ENCODE measurements around the gene BCLAF1.

The BCLAF1 gene, protein sequence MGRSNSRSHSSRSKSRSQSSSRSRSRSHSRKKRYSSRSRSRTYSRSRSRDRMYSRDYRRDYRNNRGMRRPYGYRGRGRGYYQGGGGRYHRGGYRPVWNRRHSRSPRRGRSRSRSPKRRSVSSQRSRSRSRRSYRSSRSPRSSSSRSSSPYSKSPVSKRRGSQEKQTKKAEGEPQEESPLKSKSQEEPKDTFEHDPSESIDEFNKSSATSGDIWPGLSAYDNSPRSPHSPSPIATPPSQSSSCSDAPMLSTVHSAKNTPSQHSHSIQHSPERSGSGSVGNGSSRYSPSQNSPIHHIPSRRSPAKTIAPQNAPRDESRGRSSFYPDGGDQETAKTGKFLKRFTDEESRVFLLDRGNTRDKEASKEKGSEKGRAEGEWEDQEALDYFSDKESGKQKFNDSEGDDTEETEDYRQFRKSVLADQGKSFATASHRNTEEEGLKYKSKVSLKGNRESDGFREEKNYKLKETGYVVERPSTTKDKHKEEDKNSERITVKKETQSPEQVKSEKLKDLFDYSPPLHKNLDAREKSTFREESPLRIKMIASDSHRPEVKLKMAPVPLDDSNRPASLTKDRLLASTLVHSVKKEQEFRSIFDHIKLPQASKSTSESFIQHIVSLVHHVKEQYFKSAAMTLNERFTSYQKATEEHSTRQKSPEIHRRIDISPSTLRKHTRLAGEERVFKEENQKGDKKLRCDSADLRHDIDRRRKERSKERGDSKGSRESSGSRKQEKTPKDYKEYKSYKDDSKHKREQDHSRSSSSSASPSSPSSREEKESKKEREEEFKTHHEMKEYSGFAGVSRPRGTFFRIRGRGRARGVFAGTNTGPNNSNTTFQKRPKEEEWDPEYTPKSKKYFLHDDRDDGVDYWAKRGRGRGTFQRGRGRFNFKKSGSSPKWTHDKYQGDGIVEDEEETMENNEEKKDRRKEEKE

GRCh38 chr6:136289579-136290409 is at the start of gene BCLAF1:
BCLAF1 (minus strand) TSS chr6:136289846; CDS start chr6:136279866, 9,980 bp downstream.
- peak; percentile 99 for DNase-seq

DNA sequence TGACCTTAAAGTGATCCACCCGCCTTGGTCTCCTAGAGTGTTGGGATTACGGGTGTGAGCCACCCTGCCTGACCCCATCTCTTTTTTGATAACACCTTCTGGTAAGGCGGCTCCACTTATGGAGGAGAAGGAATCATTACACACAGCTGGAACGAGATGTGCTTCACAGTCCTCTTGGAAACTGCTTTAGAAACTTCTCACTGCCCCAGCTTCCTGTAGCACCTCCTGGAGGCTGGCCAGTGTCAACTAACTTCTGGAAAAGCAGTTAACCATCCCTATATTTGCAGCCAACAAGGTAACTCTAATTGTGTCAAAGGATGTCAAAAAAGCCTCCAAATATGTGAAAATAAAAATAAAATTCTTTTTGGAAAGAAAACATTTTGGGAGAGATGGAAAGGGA is 48.8 kb upstream of the BCLAF1 start:
- no peak for DNase-seq

- no peak for DNase-seq
Measured at GRCh38 chr6:136337606-136338005, 48.0 kb upstream of the BCLAF1 start.

- DNase-seq: no peak
Measured at GRCh38 chr6:136337121-136337520, 47.5 kb upstream of the BCLAF1 start.

GRCh38 chr6:136335736-136336363 is 46.2 kb upstream of the BCLAF1 start:
- no peak for DNase-seq

DNA sequence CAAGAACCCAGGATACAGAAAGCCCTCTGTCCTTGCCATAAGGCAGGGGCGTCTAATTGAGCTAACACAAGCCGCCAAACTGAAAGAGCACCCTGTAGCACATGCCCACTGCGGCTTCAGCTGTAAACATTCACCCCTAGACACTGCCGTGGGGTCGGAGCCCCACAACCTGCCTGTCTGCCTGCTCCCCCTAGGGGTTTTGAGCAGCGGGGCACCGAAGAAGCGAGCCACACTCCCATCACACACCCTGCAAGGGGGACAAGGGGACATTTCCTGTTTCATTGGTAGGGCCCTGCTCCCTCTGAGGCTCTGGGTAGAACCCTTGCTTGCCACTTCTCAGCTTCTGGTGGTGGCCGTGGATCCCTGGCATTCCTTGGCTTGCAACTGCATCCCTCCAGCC is 45.2 kb upstream of the BCLAF1 start:
- DNase-seq: no peak

DNA sequence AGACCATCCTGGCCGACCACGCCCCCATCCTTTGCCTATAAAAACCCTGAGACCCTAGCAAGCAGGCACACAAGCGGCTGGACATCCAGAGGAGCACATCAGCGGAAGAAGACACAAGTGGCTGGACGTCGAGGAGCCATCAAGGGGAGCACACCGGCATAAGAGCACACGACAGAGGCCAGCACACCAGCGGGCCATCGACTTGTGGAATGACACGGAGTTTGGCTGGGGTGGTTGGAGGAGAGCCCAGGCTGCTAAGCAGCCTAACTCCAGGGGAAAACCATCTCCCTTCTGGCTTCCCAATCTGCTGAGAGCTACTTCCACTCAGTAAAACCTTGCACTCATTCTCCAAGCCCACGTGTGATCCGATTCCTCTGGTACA is 44.8 kb upstream of the BCLAF1 start:
- no peak for DNase-seq

GRCh38 chr6:136333824-136334464 is 44.3 kb upstream of the BCLAF1 start:
- DNase-seq: no peak

DNA sequence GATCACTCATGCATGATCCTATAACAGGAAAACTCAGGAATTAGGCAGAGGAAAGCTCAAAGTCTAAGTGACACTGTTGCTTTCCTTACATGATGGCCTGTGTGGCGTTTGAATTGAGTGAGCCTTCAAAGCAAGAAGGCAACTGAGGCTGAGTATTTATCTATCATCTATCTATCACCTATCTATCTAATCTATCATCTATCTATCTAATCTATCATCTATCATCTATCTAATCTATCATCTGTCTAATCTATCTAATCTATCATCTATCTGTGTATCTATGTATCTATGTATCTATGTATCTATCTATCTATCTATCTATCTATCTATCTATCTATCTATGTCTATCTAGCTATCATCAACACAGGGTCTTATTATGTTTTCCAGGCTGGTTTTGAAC is 41.8 kb upstream of the BCLAF1 start:
- no peak for DNase-seq

GRCh38 chr6:136330634-136331033 is 41.0 kb upstream of the BCLAF1 start:
- DNase-seq: no peak

GRCh38 chr6:136326038-136326553 is 36.5 kb upstream of the BCLAF1 start:
- no peak for DNase-seq

GRCh38 chr6:136324686-136325380 is 35.2 kb upstream of the BCLAF1 start:
- no peak for DNase-seq

- no peak for DNase-seq
Measured at GRCh38 chr6:136323431-136324112, 33.9 kb upstream of the BCLAF1 start.

DNA sequence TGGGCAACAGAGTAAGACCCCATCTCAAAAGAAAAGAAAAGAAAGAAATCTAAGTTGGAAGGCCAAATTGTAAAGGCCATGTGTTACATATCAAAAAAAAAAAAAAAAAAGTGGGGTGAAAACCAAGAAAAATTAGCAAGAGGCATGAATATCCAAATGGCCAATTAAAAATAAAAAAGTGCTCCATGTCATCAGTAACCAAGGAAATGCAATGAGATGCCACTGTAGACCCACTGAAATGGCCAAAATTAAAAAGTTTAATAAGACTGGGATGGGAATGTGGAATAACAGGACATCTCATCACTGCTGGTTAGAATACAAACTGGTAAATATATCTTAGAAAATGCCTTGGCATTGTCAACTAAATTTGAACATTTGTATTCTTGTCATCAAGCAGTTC is 30.1 kb upstream of the BCLAF1 start:
- DNase-seq: no peak

DNA sequence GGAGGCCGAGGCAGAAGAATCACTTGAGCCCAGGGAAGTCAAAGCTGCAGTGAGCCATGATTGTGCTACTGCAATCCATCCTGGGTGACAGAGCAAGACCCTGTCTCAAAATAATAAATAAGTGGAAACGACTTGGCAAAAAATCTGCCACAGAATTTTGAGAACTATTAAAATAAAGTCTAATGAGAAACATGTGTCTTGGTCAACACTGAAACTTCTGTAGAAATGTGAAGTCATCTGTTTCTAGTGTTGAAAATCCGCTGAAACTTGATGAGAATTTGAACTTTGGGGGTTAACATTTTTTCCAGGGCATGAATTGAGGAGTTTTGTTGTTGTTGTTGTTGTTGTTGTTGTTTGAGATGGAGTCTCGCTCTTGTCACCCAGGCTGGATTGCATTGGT is 29.0 kb upstream of the BCLAF1 start:
- DNase-seq: no peak

- DNase-seq: no peak
Measured at GRCh38 chr6:136317971-136318370, 28.3 kb upstream of the BCLAF1 start.

DNA sequence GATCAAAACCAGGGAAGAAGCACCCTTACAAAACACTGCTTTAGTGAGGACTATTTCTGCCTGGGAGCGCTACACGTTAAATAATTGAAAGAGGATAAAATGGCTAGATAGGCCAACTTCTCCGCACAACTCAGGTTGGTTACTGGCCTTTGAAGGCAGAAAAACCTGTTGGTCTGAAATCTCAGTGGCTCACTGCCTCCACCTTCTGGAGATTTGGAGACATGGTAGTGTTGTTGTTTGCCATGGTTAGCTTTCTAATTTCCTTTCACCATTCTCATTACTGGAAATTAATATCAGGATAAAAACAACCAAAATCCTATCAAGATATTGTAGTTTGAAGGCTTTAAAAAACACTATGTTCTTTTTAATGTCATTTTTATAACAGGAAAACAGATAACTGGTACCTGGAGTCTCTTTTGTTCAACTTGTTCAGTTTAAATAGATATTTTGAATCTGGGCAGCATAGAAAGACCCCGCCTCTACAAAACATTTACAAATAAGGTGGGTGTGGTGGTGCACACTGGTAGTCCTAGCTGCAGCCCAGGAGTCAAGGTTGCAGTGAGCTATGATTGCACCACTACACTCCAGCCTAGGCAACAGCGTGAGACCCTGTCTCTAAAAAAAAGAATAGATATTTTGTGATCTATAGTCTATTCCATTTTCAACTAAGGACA is 27.5 kb upstream of the BCLAF1 start:
- peak; percentile 44 to 50 for DNase-seq

DNA sequence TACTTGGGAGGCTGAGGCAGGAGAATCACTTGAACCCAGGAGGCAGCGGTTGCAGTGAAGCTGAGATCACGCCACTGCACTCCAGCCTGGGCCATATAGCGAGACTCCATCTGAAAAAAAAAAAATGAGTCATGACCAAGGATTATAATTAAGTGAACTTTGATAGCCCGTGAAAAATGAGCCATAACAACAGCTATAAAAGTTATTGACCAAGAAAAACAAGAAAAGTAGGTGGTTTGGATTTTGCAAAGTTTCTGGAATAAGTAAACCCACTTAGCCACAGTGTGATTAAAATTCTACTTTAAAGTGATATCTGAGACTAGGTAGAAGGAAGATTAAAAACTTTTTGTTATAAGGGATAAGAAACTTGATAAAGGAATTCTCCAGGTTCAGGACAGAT is 25.9 kb upstream of the BCLAF1 start:
- no peak for DNase-seq

DNA sequence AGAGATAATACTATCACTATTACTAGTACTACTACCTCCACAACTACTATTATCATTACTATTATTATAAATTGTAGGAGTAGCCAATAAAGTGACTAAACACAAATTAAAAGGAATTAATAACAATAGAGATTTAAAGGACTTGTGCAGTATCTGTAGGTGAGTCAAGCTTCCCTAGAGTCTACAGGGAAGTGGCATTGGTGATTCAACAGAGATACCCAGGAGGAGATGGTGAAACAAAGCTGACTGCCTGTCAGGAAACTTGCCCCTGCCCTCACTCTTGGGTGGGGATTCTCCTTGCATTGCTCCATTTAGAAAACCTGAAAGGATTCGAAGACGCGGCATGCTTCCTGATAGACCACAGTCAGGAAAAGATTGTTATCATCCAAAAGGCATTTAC is 23.3 kb upstream of the BCLAF1 start:
- DNase-seq: no peak

DNA sequence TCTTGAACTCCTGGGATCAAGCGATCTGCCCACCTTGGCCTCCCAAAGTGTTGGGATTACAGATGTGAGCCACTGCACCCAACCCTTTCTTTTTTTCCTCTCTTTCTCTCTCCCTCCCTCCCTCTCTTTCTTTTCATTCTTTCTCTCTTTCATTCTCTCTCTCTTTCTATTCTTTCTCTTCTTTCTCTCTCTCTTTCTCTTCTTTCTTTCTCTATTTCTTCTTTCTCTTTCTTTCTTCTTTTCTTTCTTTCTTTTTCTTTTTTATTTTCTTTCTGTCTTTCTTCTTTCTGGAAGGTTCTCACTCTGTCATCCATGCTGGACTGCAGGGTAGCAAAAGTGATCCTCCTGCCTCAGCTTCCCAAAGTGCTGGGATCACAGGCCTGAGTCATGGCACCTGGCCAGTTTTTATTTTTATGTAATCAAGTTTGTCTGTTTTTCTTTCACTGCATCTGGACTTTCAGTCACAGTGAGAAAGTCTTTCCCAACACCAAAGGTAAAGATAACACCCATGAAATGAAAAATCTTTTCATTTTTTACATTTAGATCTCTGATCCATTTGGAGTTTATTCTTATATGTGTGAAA is 20.2 kb upstream of the BCLAF1 start:
- no peak for DNase-seq

Data from activated CD4-positive, alpha-beta T cell treated with anti-CD3 and anti-CD28 coated beads, Interleukin-2, amount 50 U/mL, for 4 hours (primary cell).